GM23338 (cell line): ENCODE data around the gene PRSS2. TPM values are rescaled to one million over a fixed set of nuclear protein-coding genes. Genes with fewer than 3 reads are reported as not detected.

Experiments used
- ATAC-seq: fragments of 200-7000 bp; cut with Tn5 transposase; 3 replicates; pipeline ENCODE4 v1.9.1; 2020
- DNase-seq: peaks from one replicate; pipeline ENCODE4 v3.0.0-alpha.2; 2015; ENCODE audit warnings: low spot score
- H2AFZ ChIP-seq: fragments of 200-600 bp; sonication (generic); 2 replicates; pipeline ENCODE4 v1.8.0; 2016; ENCODE audit warnings: antibody characterized with exemption, mild to moderate bottlenecking, moderate library complexity
- H3F3A ChIP-seq: fragments of 200-600 bp; sonication (generic); replicated peaks from 2 replicates; pipeline ENCODE4 v1.8.0; 2017; ENCODE audit warnings: antibody characterized with exemption, mixed run types, low read depth
- H3K27ac ChIP-seq: fragments of 200-600 bp; sonication (generic); 2 replicates; pipeline ENCODE4 v1.6.1; 2016; ENCODE audit warnings: low read depth
- H3K27me3 ChIP-seq: fragments of 200-600 bp; sonication (generic); 2 replicates; pipeline ENCODE4 v1.8.0; 2016; ENCODE audit warnings: mild to moderate bottlenecking, mixed run types, moderate library complexity; ENCODE audit not compliant: insufficient read depth
- H3K36me3 ChIP-seq: fragments of 200-600 bp; sonication (generic); 2 replicates; pipeline ENCODE4 v1.8.0; 2016; ENCODE audit warnings: mild to moderate bottlenecking; ENCODE audit not compliant: insufficient read depth
- H3K4me1 ChIP-seq: fragments of 200-600 bp; sonication (generic); 2 replicates; pipeline ENCODE4 v1.8.0; 2016; ENCODE audit warnings: mild to moderate bottlenecking, moderate library complexity; ENCODE audit not compliant: insufficient read depth
- H3K4me2 ChIP-seq: fragments of 200-600 bp; sonication (generic); 2 replicates; pipeline ENCODE4 v1.7.1; 2017; ENCODE audit warnings: mixed run types
- H3K4me3 ChIP-seq: fragments of 200-600 bp; sonication (generic); 2 replicates; pipeline ENCODE4 v1.6.1; 2016; ENCODE audit warnings: mixed run types
- H3K79me2 ChIP-seq: fragments of 200-600 bp; sonication (generic); replicated peaks from 2 replicates; pipeline ENCODE4 v1.8.0; 2017; ENCODE audit warnings: mild to moderate bottlenecking; ENCODE audit not compliant: insufficient read depth
- H3K9me2 ChIP-seq: fragments of 200-600 bp; sonication (generic); 2 replicates; pipeline ENCODE4 v1.8.0; 2017; ENCODE audit not compliant: insufficient read depth
- H4K20me1 ChIP-seq: fragments of 200-600 bp; sonication (generic); replicated peaks from 2 replicates; pipeline ENCODE4 v1.8.0; 2017; ENCODE audit warnings: mild to moderate bottlenecking; ENCODE audit not compliant: insufficient read depth
- H3K27ac Mint-ChIP-seq: 2 replicates; pipeline ENCODE4 v1.8.0; 2020; ENCODE audit warnings: inconsistent platforms, mild to moderate bottlenecking, moderate library complexity, mixed read lengths
- H3K27me3 Mint-ChIP-seq: 3 replicates; pipeline ENCODE4 v1.8.0; 2022; ENCODE audit warnings: low read depth, mild to moderate bottlenecking, moderate library complexity, mixed read lengths, inconsistent platforms; ENCODE audit not compliant: insufficient read depth, poor library complexity
- H3K36me3 Mint-ChIP-seq: 3 replicates; pipeline ENCODE4 v1.8.0; 2021; ENCODE audit warnings: low read depth, mild to moderate bottlenecking, inconsistent platforms, moderate library complexity, mixed read lengths
- H3K4me1 Mint-ChIP-seq: 3 replicates; pipeline ENCODE4 v1.8.0; 2020; ENCODE audit warnings: mild to moderate bottlenecking, inconsistent platforms, mixed read lengths
- H3K4me3 Mint-ChIP-seq: 3 replicates; pipeline ENCODE4 v1.8.0; 2021; ENCODE audit warnings: moderate library complexity, mild to moderate bottlenecking, inconsistent platforms, mixed read lengths
- H3K9me3 Mint-ChIP-seq: 3 replicates; pipeline ENCODE4 v1.8.0; 2020; ENCODE audit warnings: moderate library complexity, mild to moderate bottlenecking, inconsistent platforms, mixed read lengths
- CREB1 ChIP-seq: fragments of 250-450 bp; sonication (Bioruptor Pico); IDR thresholded peaks from 2 replicates; pipeline ENCODE4 v1.5.0; 2020; ENCODE audit warnings: low read depth, mild to moderate bottlenecking, moderate library complexity
- ETS1 ChIP-seq: IDR thresholded peaks from 2 replicates; pipeline ENCODE4 v1.6.1; 2016; ENCODE audit warnings: antibody characterized with exemption
- EZH2phosphoT487 ChIP-seq: fragments of 200-600 bp; sonication (generic); IDR thresholded peaks from one replicate; pipeline ENCODE4 v1.8.1; 2018; ENCODE audit warnings: antibody characterized with exemption; ENCODE audit not compliant: unreplicated experiment
- JUNB ChIP-seq: IDR thresholded peaks from one replicate; pipeline ENCODE4 v1.6.1; 2016; ENCODE audit warnings: antibody characterized with exemption; ENCODE audit not compliant: unreplicated experiment
- POLR2AphosphoS5 ChIP-seq: IDR thresholded peaks from 2 replicates; pipeline ENCODE4 v1.6.1; 2016; ENCODE audit warnings: antibody characterized with exemption, low read depth
- REST ChIP-seq: IDR thresholded peaks from one replicate; pipeline ENCODE4 v1.6.1; 2018; ENCODE audit warnings: antibody characterized with exemption; ENCODE audit not compliant: unreplicated experiment
- ZNF114 ChIP-seq: fragments of 250-450 bp; sonication (Bioruptor Pico); IDR thresholded peaks from 2 replicates; pipeline ENCODE4 v1.5.0; 2020; ENCODE audit warnings: mild to moderate bottlenecking, moderate library complexity
- ZNF331 ChIP-seq: fragments of 250-450 bp; sonication (Bioruptor Pico); IDR thresholded peaks from 2 replicates; pipeline ENCODE4 v1.5.0; 2020; ENCODE audit warnings: low read depth, mild to moderate bottlenecking, moderate library complexity
- ZNF462 ChIP-seq: fragments of 250-450 bp; sonication (Bioruptor Pico); IDR thresholded peaks from 2 replicates; pipeline ENCODE4 v1.5.0; 2020; ENCODE audit warnings: mild to moderate bottlenecking, moderate library complexity
- polyA plus RNA-seq: library from polyadenylated mRNA; unstranded; fragments of >200 nt; fragmentation: Nextera tagmentation; extraction: Ambion mirVana; gene quantifications from 2 replicates; pipeline ENCODE4 v1.2.1, GENCODE V29; 2016
- total RNA-seq: library from RNA; depleted of rRNA; stranded (reverse); fragments of >200 nt; shearing (Covaris generic); gene quantifications from 2 replicates; pipeline ENCODE4 v1.2.3, GENCODE V29; 2014

PRSS2 gene
- total and polyA plus RNA-seq, 2 experiments from 2014 or later, result not detected

- no peaks in the 10 kb centered on the region for H3K4me1 Mint-ChIP-seq
- Histone ChIP-seq H3K9me2 (no peaks in the 10 kb centered on the region), H3K4me1 (no peaks in the 10 kb centered on the region), H3K4me3 (no peak overlapping the region), H2AFZ (no peak overlapping the region), H4K20me1 (no peaks in the 10 kb centered on the region), H3K27me3 (no peaks in the 10 kb centered on the region), H3K27ac (no peak overlapping the region), H3F3A (no peaks in the 10 kb centered on the region), H3K79me2 (no peaks in the 10 kb centered on the region), H3K36me3 (no peaks in the 10 kb centered on the region), H3K4me2 (no peak overlapping the region)
- TF ChIP-seq ZNF114 (CRISPR knock-in tag) (no peak), POLR2AphosphoS5 (no peak)
- H3K27ac Mint-ChIP-seq, result no peak overlapping the region
- no peak for DNase-seq
- ATAC-seq, result no peak
- H3K36me3 Mint-ChIP-seq, result no peaks in the 10 kb centered on the region
- no peaks in the 10 kb centered on the region for H3K9me3 Mint-ChIP-seq
- peaks cover 8% of the 10 kb centered on the region for H3K27me3 Mint-ChIP-seq
- no peak overlapping the region for H3K4me3 Mint-ChIP-seq
These were observed 25.6 kb upstream of the PRSS2 start for GRCh38 chr7:142745091-142745635.

- Mint-ChIP-seq H3K36me3 (no peaks in the 10 kb centered on the region), H3K27me3 (peaks cover 8% of the 10 kb centered on the region), H3K4me1 (no peaks in the 10 kb centered on the region), H3K4me3 (no peak overlapping the region), H3K9me3 (no peaks in the 10 kb centered on the region), H3K27ac (no peak overlapping the region)
- H3F3A ChIP-seq, result no peaks in the 10 kb centered on the region
- no peaks in the 10 kb centered on the region for H3K27me3 ChIP-seq
- no peaks in the 10 kb centered on the region for H3K9me2 ChIP-seq
- H2AFZ ChIP-seq, result no peak overlapping the region
- H3K4me1 ChIP-seq, result no peaks in the 10 kb centered on the region
- no peak overlapping the region for H3K4me2 ChIP-seq
- H3K4me3 ChIP-seq, result no peak overlapping the region
- ATAC-seq, result 0 out of 3 replicates have a peak, but pooled peaks have one; percentile 35
- no peak overlapping the region for H3K27ac ChIP-seq
- H3K79me2 ChIP-seq, result no peaks in the 10 kb centered on the region
- H4K20me1 ChIP-seq, result no peaks in the 10 kb centered on the region
- no peaks in the 10 kb centered on the region for H3K36me3 ChIP-seq
- DNase-seq, result no peak
- TF ChIP-seq JUNB (no peak), EZH2phosphoT487 (no peak), ZNF331 (CRISPR knock-in tag) (no peak), ZNF114 (CRISPR knock-in tag) (no peak), POLR2AphosphoS5 (no peak), ZNF462 (CRISPR knock-in tag) (no peak), REST (no peak), CREB1 (CRISPR knock-in tag) (no peak), ETS1 (no peak)
These were observed 25.0 kb upstream of the PRSS2 start for GRCh38 chr7:142745745-142746144.
